Epithelial cell of prostate (primary cell): ENCODE results near the gene LRPPRC.
"Not testable (repeated sequence)": the region's sequence is repeated elsewhere in the genome, so short reads cannot be mapped to it uniquely, and the experiment has no call there.

ENCODE experiments used
- DNase-seq: peaks from one replicate; pipeline ENCODE4 v3.0.0-alpha.2; 2011; ENCODE audit warnings: low read depth, low spot score
- H3K27ac ChIP-seq: fragments of 450-650 bp; 2 replicates; pipeline ENCODE4 v1.5.1; 2017; ENCODE audit warnings: mild to moderate bottlenecking

Gene LRPPRC

DNA sequence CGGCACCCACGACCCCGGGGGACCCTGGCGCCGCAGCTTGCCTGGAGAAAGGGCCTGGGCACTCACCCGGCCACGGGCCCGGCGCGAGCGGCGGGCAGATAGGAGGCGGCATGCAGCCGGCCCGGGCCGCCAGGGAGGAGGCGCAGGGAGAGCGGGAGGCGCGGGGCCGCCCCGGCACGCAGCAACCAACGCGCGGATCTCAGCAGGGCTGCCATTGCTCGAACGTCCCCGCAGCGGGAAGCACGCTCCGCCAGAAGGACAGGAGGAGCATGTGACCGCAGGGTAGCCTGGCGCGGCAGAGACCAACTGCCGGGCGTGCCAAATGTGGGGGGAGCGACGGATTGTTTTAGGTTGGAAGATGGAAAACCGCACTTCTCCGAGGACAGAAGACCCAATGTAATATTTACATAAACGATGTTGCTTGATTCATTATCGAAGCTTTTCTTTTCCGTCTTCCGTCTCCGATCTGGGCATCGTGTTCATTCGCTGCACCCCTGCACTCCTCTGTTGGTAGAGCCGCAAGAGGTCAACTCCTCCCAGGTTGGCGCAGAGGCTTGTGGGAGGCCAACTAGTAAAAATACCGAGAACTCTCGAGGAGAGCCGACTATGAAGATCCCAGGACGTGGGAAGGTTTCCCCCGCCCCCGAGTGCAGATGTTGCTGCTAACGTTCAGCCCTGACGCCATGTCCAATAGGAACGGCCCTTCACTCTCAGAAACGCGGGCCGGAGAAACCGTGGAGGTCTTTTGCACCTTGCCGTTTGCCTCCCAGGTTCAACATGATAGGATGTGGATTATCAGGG is at the start of gene LRPPRC:
Gene LRPPRC (minus strand): TSS at position 257 of the 801 bp plus-strand sequence. CDS start 42 bp downstream, at position 215.
- H3K27ac ChIP-seq, result peak within 1 kb of the TSS; percentile 62
- DNase-seq, result peak; percentile 85

DNA sequence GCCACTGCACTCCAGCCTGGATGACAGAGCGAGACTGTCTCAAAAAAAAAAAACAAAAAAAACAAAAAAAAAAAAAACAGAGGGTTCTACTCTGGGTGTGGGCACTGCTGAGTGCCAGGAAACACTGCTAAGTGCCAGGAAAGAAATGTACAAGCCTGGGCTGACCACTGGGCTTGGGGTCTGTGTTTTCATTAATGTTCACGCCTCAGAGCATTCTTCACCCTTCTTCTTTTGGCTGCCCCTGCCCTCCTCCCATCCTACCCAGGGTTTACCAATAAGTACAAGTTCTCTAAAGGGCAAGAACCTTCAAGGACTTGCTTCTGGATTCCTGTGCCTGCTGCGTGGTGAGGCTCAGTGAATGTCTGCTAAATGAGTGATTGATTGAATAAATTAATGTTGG is 49.3 kb upstream of the LRPPRC start:
- DNase-seq, result no peak
- no peak overlapping the region for H3K27ac ChIP-seq

DNA sequence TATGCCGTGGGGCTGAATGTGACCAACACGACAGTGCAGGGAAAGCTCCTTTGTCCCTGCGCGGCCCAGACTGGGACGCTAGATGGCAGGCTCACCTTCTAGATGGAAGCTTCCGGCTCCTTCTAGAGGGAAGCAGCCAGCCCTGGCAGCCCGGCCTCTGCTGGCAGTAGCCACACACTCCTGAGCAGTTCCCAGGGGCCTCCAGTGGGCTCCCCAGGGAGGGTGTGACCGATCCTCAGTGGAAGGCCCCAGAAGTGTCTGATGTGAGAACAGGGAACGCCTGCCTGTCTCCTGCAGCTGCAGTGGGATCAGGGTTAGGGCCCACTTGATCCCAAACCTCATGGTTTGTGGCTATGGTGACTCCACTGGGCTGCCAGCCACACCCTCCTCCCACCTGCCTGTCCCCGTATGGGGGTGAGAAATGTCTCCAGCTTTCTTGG is 48.5 kb upstream of the LRPPRC start:
- H3K27ac ChIP-seq, result no peak overlapping the region
- peak; percentile 20 for DNase-seq

- no peak for DNase-seq
- H3K27ac ChIP-seq, result no peak overlapping the region
Measured at GRCh38 chr2:44040365-44040764, 44.6 kb upstream of the LRPPRC start.

GRCh38 chr2:44038277-44038676 is 42.5 kb upstream of the LRPPRC start:
- no peak for DNase-seq
- no peak overlapping the region for H3K27ac ChIP-seq

DNA sequence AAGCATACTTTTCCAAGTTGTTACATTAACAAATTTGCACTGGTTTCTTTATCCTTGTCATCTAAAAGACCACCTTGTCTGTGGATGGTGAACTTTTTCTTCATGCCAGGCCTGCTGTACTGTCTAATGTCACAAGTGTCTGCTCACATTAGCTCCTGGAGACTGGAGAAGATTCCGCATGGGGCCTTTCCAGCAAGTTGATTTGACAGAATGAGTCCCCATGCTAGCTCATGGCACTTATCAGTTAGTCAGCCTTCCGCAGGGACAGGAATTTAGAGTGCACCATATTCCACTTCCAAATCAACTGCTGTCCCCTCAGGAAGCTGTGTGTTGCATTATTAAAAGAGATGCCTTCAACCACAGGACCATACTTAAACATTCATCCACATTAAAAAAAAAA is 41.4 kb upstream of the LRPPRC start:
- H3K27ac ChIP-seq, result no peak overlapping the region
- DNase-seq, result no peak

GRCh38 chr2:44033947-44034346 is 38.2 kb upstream of the LRPPRC start:
- no peak for DNase-seq
- no peak overlapping the region for H3K27ac ChIP-seq

- not testable (repeated sequence) for H3K27ac ChIP-seq
Measured at GRCh38 chr2:44027076-44027475, 31.3 kb upstream of the LRPPRC start.

DNA sequence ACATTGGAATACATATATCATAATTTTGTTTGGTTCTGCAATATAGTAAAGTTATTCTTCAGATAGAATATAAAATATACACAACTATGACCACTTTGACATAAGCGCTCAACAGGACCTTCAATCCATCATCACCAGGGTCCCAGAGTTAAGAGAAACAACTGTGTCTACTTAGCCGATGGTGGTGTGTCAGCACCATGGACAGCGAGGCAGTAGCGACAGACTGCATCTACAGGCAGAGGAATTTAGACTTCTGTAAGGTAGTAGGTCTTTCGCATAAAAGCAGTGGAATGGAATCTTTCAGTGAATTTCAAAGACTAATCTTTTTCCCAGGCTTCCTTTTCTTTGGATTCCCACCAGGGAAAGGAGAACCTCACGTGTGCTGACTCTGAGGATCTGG is 20.5 kb upstream of the LRPPRC start:
- no peak for DNase-seq
- no peak overlapping the region for H3K27ac ChIP-seq

More at GRCh38 chr2:44027076-44027475, 31.3 kb upstream of the LRPPRC start:
- DNase-seq, result not testable (repeated sequence)

- DNase-seq, result no peak
- no peak overlapping the region for H3K27ac ChIP-seq
Measured at GRCh38 chr2:44015239-44015638, 19.4 kb upstream of the LRPPRC start.

GRCh38 chr2:44013205-44013604 is 17.4 kb upstream of the LRPPRC start:
- DNase-seq, H3K27ac ChIP-seq: not testable (repeated sequence)

DNA sequence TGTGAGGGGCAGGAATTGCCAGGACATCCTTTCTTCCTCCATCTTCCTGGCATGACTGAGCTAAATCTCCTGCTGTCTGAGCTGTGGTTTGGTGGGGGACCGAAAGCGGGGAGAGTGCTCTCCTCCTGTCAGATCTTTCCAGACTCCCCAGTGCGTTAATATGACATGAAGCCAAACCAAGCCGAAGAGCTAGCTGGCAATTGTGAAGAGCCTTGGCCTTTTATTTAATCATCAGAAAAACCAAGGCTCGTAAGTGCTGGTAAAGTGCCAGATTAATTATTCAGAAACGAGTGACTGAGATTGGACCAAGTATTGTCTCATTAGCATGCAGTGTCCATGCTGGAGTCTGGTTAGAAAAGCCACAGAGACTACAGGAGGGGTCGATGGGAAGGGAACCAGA is 14.5 kb upstream of the LRPPRC start:
- DNase-seq, result no peak
- no peak overlapping the region for H3K27ac ChIP-seq

- no peak for DNase-seq
- H3K27ac ChIP-seq, result no peak overlapping the region
Measured at GRCh38 chr2:44009136-44009735, 13.4 kb upstream of the LRPPRC start.

DNA sequence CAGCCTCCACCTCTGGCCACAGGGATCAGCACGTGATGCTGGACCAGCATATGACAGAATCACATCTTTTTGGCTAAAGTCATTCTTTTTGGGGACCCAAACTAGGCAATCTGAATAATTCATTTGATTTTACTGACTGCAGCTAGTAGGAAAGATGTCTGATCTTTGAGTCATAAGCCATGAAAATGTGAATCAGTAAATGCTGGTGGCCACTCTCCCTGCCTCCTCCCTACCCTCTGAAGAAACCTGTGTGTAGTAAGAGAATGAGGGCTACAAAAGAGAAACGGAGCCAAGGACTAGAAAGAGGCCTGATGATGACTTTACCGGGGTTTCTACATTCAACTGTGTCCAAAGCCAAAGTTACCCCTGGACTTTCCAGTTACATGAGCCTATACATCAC is 10.1 kb upstream of the LRPPRC start:
- DNase-seq, result no peak
- H3K27ac ChIP-seq, result no peak overlapping the region

DNA sequence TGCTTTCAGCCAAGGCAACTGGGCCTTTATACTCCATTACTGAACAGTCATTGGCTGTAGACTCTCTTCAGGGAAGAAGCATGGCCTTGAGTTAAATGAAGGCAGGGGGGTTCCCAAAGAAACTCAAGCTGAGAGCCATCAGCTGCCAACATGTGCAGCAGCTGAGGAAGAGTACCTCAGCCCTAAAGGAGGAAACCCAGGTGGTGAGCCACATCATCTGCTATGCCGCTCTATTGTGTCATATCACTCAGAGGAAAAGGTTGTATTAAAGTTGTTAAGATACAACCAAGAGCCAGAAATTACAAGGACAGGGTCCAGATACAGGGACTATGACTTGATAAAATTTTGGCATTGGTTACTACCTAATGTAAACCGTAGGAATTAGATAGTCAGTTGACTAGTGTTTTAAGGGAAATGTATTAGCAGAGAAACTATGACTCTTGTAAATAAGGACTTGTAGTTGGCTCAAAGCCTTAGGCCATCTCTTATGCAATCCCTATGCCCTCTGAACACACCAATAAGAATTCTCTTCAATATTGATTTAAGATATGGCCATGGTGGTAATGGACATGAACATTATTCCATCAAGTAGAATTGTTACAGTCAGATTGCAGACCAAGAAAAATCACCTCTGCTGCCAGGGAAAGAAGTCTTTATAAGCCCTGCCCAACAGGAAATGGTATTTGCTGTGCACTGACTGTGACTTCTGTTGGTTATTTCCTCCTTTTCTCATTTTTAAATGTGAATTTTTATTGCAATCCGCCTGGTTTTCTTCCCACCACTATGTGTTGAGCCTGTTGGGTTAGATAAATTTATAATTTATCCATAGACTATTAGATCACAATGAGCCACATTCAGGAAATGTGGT is 9.2 kb upstream of the LRPPRC start:
- no peak overlapping the region for H3K27ac ChIP-seq
- no peak for DNase-seq

- DNase-seq, result no peak
- no peak overlapping the region for H3K27ac ChIP-seq
Measured at GRCh38 chr2:44001716-44002115, 5.9 kb upstream of the LRPPRC start.

DNA sequence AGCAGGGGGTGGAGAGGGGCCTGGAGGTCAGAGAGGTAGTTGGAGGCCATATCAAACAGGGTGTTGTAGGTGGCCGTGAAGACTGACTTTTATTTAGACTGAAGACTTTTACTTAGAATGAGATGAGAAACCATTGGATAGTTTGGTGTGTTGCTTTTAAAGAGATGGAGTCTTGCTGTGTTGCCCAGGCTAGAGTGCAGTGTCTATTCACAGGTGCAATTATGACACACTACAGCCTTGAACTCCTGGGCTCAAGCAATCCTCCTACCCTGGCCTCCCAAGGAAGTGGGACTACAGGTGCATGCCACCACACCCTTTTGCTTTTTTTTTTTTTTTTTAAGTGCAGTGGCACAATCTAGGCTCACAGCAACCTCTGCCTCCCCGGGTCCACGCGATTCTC is 2.5 kb upstream of the LRPPRC start:
- no peak for DNase-seq
- no peak overlapping the region for H3K27ac ChIP-seq

GRCh38 chr2:43993437-43993836 is 2.4 kb downstream of the LRPPRC start:
- H3K27ac ChIP-seq, result no peak overlapping the region
- no peak for DNase-seq

- no peak for DNase-seq
Measured at GRCh38 chr2:43989545-43989944, 6.2 kb downstream of the LRPPRC start.

GRCh38 chr2:43986600-43986999 is 9.2 kb downstream of the LRPPRC start:
- H3K27ac ChIP-seq, result no peak overlapping the region
- no peak for DNase-seq

More at GRCh38 chr2:43989545-43989944, 6.2 kb downstream of the LRPPRC start:
- H3K27ac ChIP-seq, result no peak overlapping the region

DNA sequence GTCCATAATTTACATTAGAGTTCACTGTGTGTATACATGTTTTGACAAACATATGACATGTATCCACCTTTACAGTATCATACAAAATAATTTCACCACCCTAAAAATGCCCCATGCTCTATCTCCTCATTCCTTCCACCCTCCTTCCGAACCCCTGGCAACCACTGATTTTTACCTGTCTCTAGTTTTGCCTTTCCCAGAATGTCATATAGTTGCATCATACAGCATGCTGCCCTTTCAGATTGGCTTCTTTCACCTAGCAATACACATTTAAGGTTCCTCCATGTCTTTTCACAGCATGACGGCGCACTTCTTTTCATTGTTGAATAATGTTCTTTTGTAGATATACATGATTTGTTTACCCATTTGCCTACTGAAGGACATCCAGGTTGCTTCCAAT is 10.4 kb downstream of the LRPPRC start:
- H3K27ac ChIP-seq, result peak overlapping the region; percentile 32
- DNase-seq, result no peak
